ENCODE results near the gene PNCK. TPM values are rescaled to one million over a fixed set of nuclear protein-coding genes. Genes with fewer than 3 reads are reported as not detected.

Gene PNCK
- total RNA-seq, 1 experiment from 2014 or later, result 0.84 TPM

- no TSS peak for BruUV-seq (replicated peaks)
- Histone ChIP-seq H3K4me3 (replicated peaks in 1 of 2; ENCODE audit: low read depth in 1 of 2, low read length in 2 of 2) (no peak overlapping the region), H4K20me1 (ENCODE audit: insufficient read depth) (no peaks in the 10 kb centered on the region), H2AFZ (ENCODE audit: low read depth, low read length, poor library complexity, severe bottlenecking) (no peak overlapping the region), H3K9ac (ENCODE audit: low read length) (no peak overlapping the region), H3K9me2 (ENCODE audit: insufficient read depth) (no peaks in the 10 kb centered on the region), H3K4me1 (ENCODE audit: control insufficient read depth in 1 of 2, insufficient read depth in 2 of 2, low read length in 2 of 2) (peaks cover 3 to 14% of the 10 kb centered on the region in 2 experiments; a peak in 2 of 4 replicates), H3K27ac (ENCODE audit: low read depth, low read length) (no peak overlapping the region), H3K4me2 (ENCODE audit: low read length) (no peak overlapping the region), H3K36me3 (ENCODE audit: control insufficient read depth in 1 of 2, insufficient read depth in 2 of 2, low read length in 2 of 2) (no peaks in the 10 kb centered on the region), H3K9me3 (ENCODE audit: control insufficient read depth in 1 of 2, insufficient read depth in 1 of 2, low read depth in 1 of 2, low read length in 2 of 2) (no peaks in the 10 kb centered on the region), H3K79me2 (ENCODE audit: insufficient read depth, low read length) (no peaks in the 10 kb centered on the region), H3K27me3 (ENCODE audit: insufficient read depth, low read length) (no peaks in the 10 kb centered on the region)
- CTCF ChIA-PET, result no interaction called here
- intact Hi-C loops (cut with micrococcal nuclease), result no loop called here
- RAD21 ChIA-PET (ENCODE audit: low non-redundant PET in 1 of 2, low total read pairs in 2 of 2, uncharacterized antibody in 2 of 2, unreplicated experiment in 2 of 2), result no interaction called here
- TF ChIP-seq RAD21 (IDR thresholded peaks at IDR 0.05; ENCODE audit: low read depth), result no peak
- TF ChIP-seq EGR1 (IDR thresholded peaks at IDR 0.05; ENCODE audit: low read depth), result no peak
- TF ChIP-seq ZNF274 (IDR thresholded peaks at IDR 0.05; ENCODE audit: low read depth, low read length), result no peak
- TF ChIP-seq EZH2 (IDR thresholded peaks at IDR 0.05), result no peak
- no peak for TF ChIP-seq MAX (IDR thresholded peaks at IDR 0.05)
- TF ChIP-seq ZFX (IDR thresholded peaks at IDR 0.05), result no peak
- no peak for TF ChIP-seq POLR2A (IDR thresholded peaks at IDR 0.05; ENCODE audit: borderline replicate concordance, extremely low read depth, insufficient read depth, insufficient read length)
- no peak for DNase-seq (ENCODE audit: low read depth, low spot score)
- no peak for ATAC-seq
- POLR2A ChIA-PET, result no interaction called here
Observed at GRCh38 chrX:153641627-153642026, 32.0 kb downstream of the PNCK start.

- ChIA-PET CTCF (interaction anchor here (1.0 kb wide), 1 partner anchor 9 kb away, joined by 3 read pairs; no protein-coding TSS in a partner anchor), RAD21 (ENCODE audit: low non-redundant PET in 1 of 2, low total read pairs in 2 of 2, uncharacterized antibody in 2 of 2, unreplicated experiment in 2 of 2) (no interaction called here), POLR2A (no interaction called here)
- intact Hi-C loops (cut with micrococcal nuclease), result no loop called here
- no peak for DNase-seq (ENCODE audit: low read depth, low spot score)
- Histone ChIP-seq H3K9me2 (ENCODE audit: insufficient read depth) (no peaks in the 10 kb centered on the region), H3K4me2 (ENCODE audit: low read length) (no peak overlapping the region), H3K79me2 (ENCODE audit: insufficient read depth, low read length) (no peaks in the 10 kb centered on the region), H3K4me1 (ENCODE audit: control insufficient read depth in 1 of 2, insufficient read depth in 2 of 2, low read length in 2 of 2) (peaks cover 3 to 7% of the 10 kb centered on the region in 2 experiments; a peak in 1 of 4 replicates), H2AFZ (ENCODE audit: low read depth, low read length, poor library complexity, severe bottlenecking) (no peak overlapping the region), H3K27ac (ENCODE audit: low read depth, low read length) (no peak overlapping the region), H3K9me3 (ENCODE audit: control insufficient read depth in 1 of 2, insufficient read depth in 1 of 2, low read depth in 1 of 2, low read length in 2 of 2) (no peaks in the 10 kb centered on the region), H3K4me3 (replicated peaks in 1 of 2; ENCODE audit: low read depth in 1 of 2, low read length in 2 of 2) (no peak overlapping the region), H3K27me3 (ENCODE audit: insufficient read depth, low read length) (no peaks in the 10 kb centered on the region), H4K20me1 (ENCODE audit: insufficient read depth) (no peaks in the 10 kb centered on the region), H3K9ac (ENCODE audit: low read length) (no peak overlapping the region), H3K36me3 (ENCODE audit: control insufficient read depth in 1 of 2, insufficient read depth in 2 of 2, low read length in 2 of 2) (no peaks in the 10 kb centered on the region)
- no peak for ATAC-seq
- BruUV-seq (replicated peaks), result no TSS peak
- no peak for TF ChIP-seq SRF (IDR thresholded peaks at IDR 0.05; ENCODE audit: low read depth)
- no peak for TF ChIP-seq EGR1 (IDR thresholded peaks at IDR 0.05; ENCODE audit: low read depth)
- no peak for TF ChIP-seq CEBPB (IDR thresholded peaks at IDR 0.05; ENCODE audit: low read depth)
Observed at GRCh38 chrX:153640736-153641575, 32.7 kb downstream of the PNCK start.
